ENCODE results near the gene PHKA2. TPM values are rescaled to one million over a fixed set of nuclear protein-coding genes. Genes with fewer than 3 reads are reported as not detected.

PHKA2 gene
- total RNA-seq, 1 experiment from 2014 or later = 34.4 TPM

GRCh38 chrX:18949291-18949943 is 34.5 kb downstream of the PHKA2 start:
- H3K27ac ChIP-seq = no peak overlapping the region
- H3K36me3 ChIP-seq (ENCODE audit: low read depth) = no peaks in the 10 kb centered on the region
- no peak for DNase-seq
- H3K4me2 ChIP-seq = no peak overlapping the region
- no peaks in the 10 kb centered on the region for H3K9me3 ChIP-seq (ENCODE audit: insufficient read depth, low read depth)
- CTCF ChIA-PET = no interaction called here
- no peak overlapping the region for H3K4me3 ChIP-seq
- H3K4me1 ChIP-seq (replicated peaks; ENCODE audit: insufficient read depth) = no peaks in the 10 kb centered on the region
- no TSS peak for BruUV-seq (replicated peaks)
- H4K20me1 ChIP-seq (ENCODE audit: insufficient read depth) = no peaks in the 10 kb centered on the region
- POLR2A ChIA-PET (ENCODE audit: unreplicated experiment) = no interaction called here
- TF ChIP-seq CTCF (conservative IDR thresholded peaks at IDR 0.05) (no peak), EZH2 (IDR thresholded peaks at IDR 0.05; ENCODE audit: low read depth) (no peak)
- intact Hi-C loops (cut with micrococcal nuclease; ENCODE audit: unreplicated experiment) = no loop called here
- H3F3A ChIP-seq (ENCODE audit: insufficient read depth, low read depth) = no peaks in the 10 kb centered on the region
- no peaks in the 10 kb centered on the region for H3K27me3 ChIP-seq (ENCODE audit: insufficient read depth, low read depth)
- no peaks in the 10 kb centered on the region for H3K79me2 ChIP-seq (ENCODE audit: low read depth)
- no peak overlapping the region for H2AFZ ChIP-seq
- no peaks in the 10 kb centered on the region for H3K9me2 ChIP-seq (ENCODE audit: insufficient read depth)

- no peak for DNase-seq
- Histone ChIP-seq H3K4me3 (no peak overlapping the region), H3F3A (ENCODE audit: insufficient read depth, low read depth) (no peaks in the 10 kb centered on the region), H3K27me3 (ENCODE audit: insufficient read depth, low read depth) (no peaks in the 10 kb centered on the region), H2AFZ (no peak overlapping the region), H3K9me3 (ENCODE audit: insufficient read depth, low read depth) (no peaks in the 10 kb centered on the region), H3K79me2 (ENCODE audit: low read depth) (no peaks in the 10 kb centered on the region), H3K27ac (no peak overlapping the region), H3K4me2 (no peak overlapping the region), H3K4me1 (replicated peaks; ENCODE audit: insufficient read depth) (no peaks in the 10 kb centered on the region), H3K9me2 (ENCODE audit: insufficient read depth) (no peaks in the 10 kb centered on the region), H3K36me3 (ENCODE audit: low read depth) (no peaks in the 10 kb centered on the region), H4K20me1 (ENCODE audit: insufficient read depth) (no peaks in the 10 kb centered on the region)
- TF ChIP-seq CTCF (conservative IDR thresholded peaks at IDR 0.05) (no peak), EZH2 (IDR thresholded peaks at IDR 0.05; ENCODE audit: low read depth) (no peak)
- ChIA-PET CTCF (no interaction called here), POLR2A (ENCODE audit: unreplicated experiment) (no interaction called here)
- no TSS peak for BruUV-seq (replicated peaks)
- intact Hi-C loops (cut with micrococcal nuclease; ENCODE audit: unreplicated experiment) = no loop called here
These were observed 37.3 kb downstream of the PHKA2 start for GRCh38 chrX:18946611-18947010.

DNA sequence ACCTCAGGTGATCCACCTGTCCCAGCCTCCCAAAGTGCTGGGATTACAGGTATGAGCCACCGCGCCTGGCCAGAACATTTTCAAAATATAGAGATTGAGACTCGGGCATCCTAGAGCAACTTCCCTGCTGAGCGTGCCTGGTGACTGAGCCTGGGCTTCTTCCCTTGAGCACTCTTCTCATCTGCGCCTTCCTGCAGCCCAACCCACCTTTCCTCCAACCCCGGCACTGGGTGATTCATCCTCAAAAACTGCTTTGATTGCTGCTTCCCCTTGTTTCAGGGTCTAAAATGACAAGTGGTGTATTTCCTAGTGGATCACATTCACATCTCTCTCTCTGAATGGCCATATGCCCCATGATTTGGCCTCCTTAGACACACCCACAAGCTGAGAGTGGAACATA is 37.8 kb downstream of the PHKA2 start:
- H3K36me3 ChIP-seq (ENCODE audit: low read depth) = no peaks in the 10 kb centered on the region
- H3K4me1 ChIP-seq (replicated peaks; ENCODE audit: insufficient read depth) = no peaks in the 10 kb centered on the region
- TF ChIP-seq CTCF (conservative IDR thresholded peaks at IDR 0.05) (no peak), EZH2 (IDR thresholded peaks at IDR 0.05; ENCODE audit: low read depth) (no peak)
- H4K20me1 ChIP-seq (ENCODE audit: insufficient read depth) = no peaks in the 10 kb centered on the region
- no peaks in the 10 kb centered on the region for H3K9me2 ChIP-seq (ENCODE audit: insufficient read depth)
- H3K27ac ChIP-seq = no peak overlapping the region
- POLR2A ChIA-PET (ENCODE audit: unreplicated experiment) = no interaction called here
- H3K9me3 ChIP-seq (ENCODE audit: insufficient read depth, low read depth) = no peaks in the 10 kb centered on the region
- intact Hi-C loops (cut with micrococcal nuclease; ENCODE audit: unreplicated experiment) = no loop called here
- DNase-seq = no peak
- H3K4me3 ChIP-seq = no peak overlapping the region
- H3K4me2 ChIP-seq = no peak overlapping the region
- H3K27me3 ChIP-seq (ENCODE audit: insufficient read depth, low read depth) = no peaks in the 10 kb centered on the region
- CTCF ChIA-PET = no interaction called here
- H3F3A ChIP-seq (ENCODE audit: insufficient read depth, low read depth) = no peaks in the 10 kb centered on the region
- no peaks in the 10 kb centered on the region for H3K79me2 ChIP-seq (ENCODE audit: low read depth)
- BruUV-seq (replicated peaks) = no TSS peak
- no peak overlapping the region for H2AFZ ChIP-seq

Measured in PC-9 (cell line).